ENCODE data around the gene IGF2BP1. TPM values are rescaled to one million over a fixed set of nuclear protein-coding genes. Genes with fewer than 3 reads are reported as not detected.

IGF2BP1 gene
- total and polyA plus RNA-seq, 2 of the 8 experiments (the other 6 are each of a cell fraction or from before 2014, with no cell fraction given): 41.6 to 513 TPM

DNA sequence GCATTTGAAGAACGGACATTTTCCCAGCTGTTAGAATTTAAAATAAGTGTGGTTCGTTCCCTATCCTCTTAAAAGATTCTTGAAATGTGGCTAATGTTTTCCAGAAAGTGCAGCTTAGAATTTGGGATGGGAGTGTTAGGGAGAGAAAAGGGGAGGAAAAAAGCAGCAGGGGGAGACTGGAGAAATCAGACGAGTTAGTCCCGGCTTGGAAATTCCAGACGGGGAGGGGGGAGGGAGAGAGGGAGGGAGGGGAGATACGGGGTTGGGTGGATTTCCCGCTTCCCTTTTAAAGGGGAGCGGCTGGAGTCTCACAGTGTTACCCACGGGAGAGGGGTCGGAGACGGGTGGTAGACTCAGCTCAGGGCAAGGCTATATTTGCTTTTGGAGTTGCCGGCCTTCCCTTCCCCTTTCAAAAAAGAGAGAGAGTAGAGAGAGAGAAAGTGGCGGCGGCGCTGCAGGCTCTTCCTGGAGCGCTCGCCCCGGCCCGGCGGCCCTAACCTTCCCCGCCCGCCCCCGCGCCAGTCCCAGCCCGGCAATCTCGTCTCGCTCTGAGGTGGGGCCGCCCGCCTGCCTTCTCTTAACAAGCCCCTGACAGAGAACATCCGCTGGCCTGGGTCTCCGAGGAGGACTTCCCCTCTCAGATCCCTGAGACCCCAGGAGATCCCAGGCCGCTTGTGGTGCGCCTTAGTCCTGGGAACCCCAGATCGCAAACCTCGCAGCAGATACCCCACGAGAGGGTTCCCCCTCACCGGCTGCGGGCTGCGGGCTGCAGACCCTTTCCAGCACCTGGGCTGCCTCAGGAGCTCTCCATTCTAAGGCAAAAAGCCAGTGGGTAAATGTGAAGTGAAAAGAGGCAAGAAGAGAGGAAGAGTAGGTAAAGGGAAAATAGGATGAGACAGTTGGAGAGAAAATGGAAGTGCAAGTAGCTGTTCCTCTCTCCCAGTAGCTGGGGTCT, 6.6 kb downstream of the IGF2BP1 start:
- H3K27ac ChIP-seq (ENCODE audit: low read depth, low read length): no peak overlapping the region
- H4K5ac ChIP-seq (ENCODE audit: insufficient read length, low read depth, low read length): no peak overlapping the region
- H3K4me1 ChIP-seq (replicated peaks in 1 of 4; ENCODE audit: control insufficient read depth in 3 of 4, insufficient read depth in 4 of 4, low read length in 3 of 4): peaks cover 1 to 25% (median 19%) of the 10 kb centered on the region in 4 experiments; a peak in 6 of 7 replicates
- H3K4ac ChIP-seq (replicated peaks; ENCODE audit: insufficient read length, low read depth, low read length): no peak overlapping the region
- H3K23ac ChIP-seq (ENCODE audit: insufficient read length): no peak overlapping the region
- H3K56ac ChIP-seq (replicated peaks; ENCODE audit: insufficient read length, low read depth, low read length): no peak overlapping the region
- no peak overlapping the region for H3K14ac ChIP-seq (ENCODE audit: insufficient read length)
- H3K23me2 ChIP-seq (ENCODE audit: low read depth, low read length): peaks cover 14% of the 10 kb centered on the region; the same call in 1 of the 2 replicates
- DNase-seq (ENCODE audit: low read depth in 1 of 2, low spot score in 2 of 2) (peak in 1 of 2 experiments; percentile 67), FAIRE-seq (no peak)
- H2BK12ac ChIP-seq (ENCODE audit: low read depth, low read length): no peak overlapping the region
- WGBS, 2 experiments (ENCODE audit: extremely low coverage in 1 of 2, insufficient coverage in 1 of 2, insufficient read length in 1 of 2, insufficient replicate concordance in 2 of 2, low coverage in 1 of 2, low lambda C conversion rate in 2 of 2, missing lambda C conversion rate in 1 of 2): 15% methylated on average over 19 of the region's 39 CpGs; no CpG with 5 or more reads in 1 of the 2 experiments
- H3K9me3 ChIP-seq (ENCODE audit: insufficient read depth in 2 of 2, low read depth in 1 of 2, low read length in 1 of 2): no peaks in the 10 kb centered on the region
- ChIA-PET CTCF (ENCODE audit: partially characterized antibody) (interaction anchor here (0.6 to 7.4 kb wide), 13 partner anchors 8 to 110 kb away, joined by 3 to 74 read pairs (median 5); no protein-coding TSS in a partner anchor), POLR2A (ENCODE audit: partially characterized antibody) (interaction anchor here (0.7 to 14.3 kb wide), 17 partner anchors 8 to 96 kb away, joined by 3 to 366 read pairs (median 3); partner anchors contain the start of genes SNF8 and UBE2Z)
- H3K27me3 ChIP-seq (replicated peaks in 1 of 4; ENCODE audit: control insufficient read depth in 3 of 4, extremely low read depth in 1 of 4, insufficient read depth in 3 of 4, low read length in 3 of 4): no peaks in the 10 kb centered on the region
- H3K36me3 ChIP-seq (ENCODE audit: control insufficient read depth in 2 of 4, insufficient read depth in 4 of 4, low read length in 3 of 4): peaks cover 2 to 58% (median 16%) of the 10 kb centered on the region in 4 experiments; a peak in 5 of 8 replicates
- no peak overlapping the region for H2AK5ac ChIP-seq (ENCODE audit: low read depth, low read length)
- peaks cover 37 to 41% of the 10 kb centered on the region in 2 experiments for H4K20me1 ChIP-seq (replicated peaks in 1 of 2; ENCODE audit: control insufficient read depth in 1 of 2, insufficient read depth in 2 of 2, low read length in 2 of 2)
- no peak overlapping the region for H2BK5ac ChIP-seq (ENCODE audit: low read depth, low read length)
- H3K79me1 ChIP-seq (ENCODE audit: low read depth, low read length): peaks cover 11% of the 10 kb centered on the region
- H2AFZ ChIP-seq (ENCODE audit: low read length): no peak overlapping the region
- H3K18ac ChIP-seq (ENCODE audit: extremely low read depth, low read length): no peak overlapping the region; the same call in 1 of the 2 replicates
- no peak overlapping the region for H2BK20ac ChIP-seq (ENCODE audit: low read length)
- peaks cover 69 to 100% of the 10 kb centered on the region in 2 experiments for H3K79me2 ChIP-seq (ENCODE audit: control insufficient read depth in 1 of 2, insufficient read depth in 2 of 2, low read length in 2 of 2)
- peak overlapping the region; percentile 67 to 77 for H3K4me2 ChIP-seq (ENCODE audit: insufficient read depth in 1 of 2, low read depth in 2 of 2, low read length in 2 of 2)
- peak overlapping the region; percentile 34 to 91 (median 46); a peak in 7 of 8 replicates for H3K4me3 ChIP-seq (ENCODE audit: extremely low read depth in 1 of 4, insufficient read depth in 2 of 4, low read depth in 3 of 4, low read length in 4 of 4)
- no peak overlapping the region for H2BK15ac ChIP-seq (ENCODE audit: low read length)
- H3K9ac ChIP-seq (replicated peaks in 1 of 4; ENCODE audit: extremely low read depth in 1 of 4, low read depth in 3 of 4, low read length in 3 of 4): peak overlapping the region in 1 of 4 experiments; percentile 52; a peak in 1 of 7 replicates
- H4K91ac ChIP-seq (replicated peaks; ENCODE audit: insufficient read length, low read length): no peak overlapping the region
- H4K8ac ChIP-seq (ENCODE audit: extremely low read depth, insufficient read depth, low read length): no peak overlapping the region
- H2BK120ac ChIP-seq (replicated peaks; ENCODE audit: low read depth, low read length): no peak overlapping the region
- TF ChIP-seq KDM5A (IDR thresholded peaks at IDR 0.05; ENCODE audit: low read length): no peak
- no peak for TF ChIP-seq FOSL1 (IDR thresholded peaks at IDR 0.05; ENCODE audit: insufficient read depth, low read depth, low read length)
- peak; percentile 29 for TF ChIP-seq KDM4A (IDR thresholded peaks at IDR 0.05; ENCODE audit: low read depth, low read length, severe bottlenecking)
- peak; percentile 98 for TF ChIP-seq ASH2L (IDR thresholded peaks at IDR 0.05; ENCODE audit: low read length)
- TF ChIP-seq PHF8 (conservative IDR thresholded peaks at IDR 0.05; ENCODE audit: low read depth, low read length): no peak
- TF ChIP-seq EGR1 (IDR thresholded peaks at IDR 0.05; ENCODE audit: borderline replicate concordance, low read depth, low read length): peak; percentile 25; the same call in 1 of the 2 replicates
- TF ChIP-seq, protein P1, sequence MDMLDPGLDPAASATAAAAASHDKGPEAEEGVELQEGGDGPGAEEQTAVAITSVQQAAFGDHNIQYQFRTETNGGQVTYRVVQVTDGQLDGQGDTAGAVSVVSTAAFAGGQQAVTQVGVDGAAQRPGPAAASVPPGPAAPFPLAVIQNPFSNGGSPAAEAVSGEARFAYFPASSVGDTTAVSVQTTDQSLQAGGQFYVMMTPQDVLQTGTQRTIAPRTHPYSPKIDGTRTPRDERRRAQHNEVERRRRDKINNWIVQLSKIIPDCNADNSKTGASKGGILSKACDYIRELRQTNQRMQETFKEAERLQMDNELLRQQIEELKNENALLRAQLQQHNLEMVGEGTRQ (IDR thresholded peaks at IDR 0.05; ENCODE audit: low read length): no peak
- TF ChIP-seq POLR2AphosphoS5 (IDR thresholded peaks at IDR 0.05; ENCODE audit: low read depth, low read length): 0 out of 2 replicates have a peak, but pooled peaks have one; percentile 30
